ENCODE data around the gene ST6GALNAC1.
A peak's percentile ranks its signal among the peaks of the same experiment; 100 is the strongest.

ST6GALNAC1 gene

DNA sequence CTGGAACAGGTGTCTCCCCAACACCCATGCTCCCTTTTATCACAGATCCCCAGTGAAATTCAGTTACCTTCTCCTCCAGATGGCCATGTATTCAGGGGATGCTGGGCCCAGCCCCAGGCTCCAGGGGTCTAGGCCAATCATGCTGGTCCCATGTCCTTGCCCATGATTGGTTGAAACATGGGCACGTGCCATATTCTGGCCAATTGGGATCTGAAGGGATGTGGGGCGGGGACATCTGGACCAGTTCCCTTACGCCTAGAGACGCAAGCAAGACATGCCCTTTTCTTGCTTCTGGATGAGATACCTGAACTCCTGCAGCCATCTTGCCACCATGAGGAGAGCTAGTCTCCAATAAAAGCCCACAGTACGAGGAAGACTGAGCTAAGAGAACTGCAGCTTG, 31.0 kb upstream of the ST6GALNAC1 start:
- DNase-seq = no peak

GRCh38 chr17:76673729-76674128, 30.2 kb upstream of the ST6GALNAC1 start:
- DNase-seq = no peak

- DNase-seq = no peak
Measured at GRCh38 chr17:76672892-76673291, 29.3 kb upstream of the ST6GALNAC1 start.

DNA sequence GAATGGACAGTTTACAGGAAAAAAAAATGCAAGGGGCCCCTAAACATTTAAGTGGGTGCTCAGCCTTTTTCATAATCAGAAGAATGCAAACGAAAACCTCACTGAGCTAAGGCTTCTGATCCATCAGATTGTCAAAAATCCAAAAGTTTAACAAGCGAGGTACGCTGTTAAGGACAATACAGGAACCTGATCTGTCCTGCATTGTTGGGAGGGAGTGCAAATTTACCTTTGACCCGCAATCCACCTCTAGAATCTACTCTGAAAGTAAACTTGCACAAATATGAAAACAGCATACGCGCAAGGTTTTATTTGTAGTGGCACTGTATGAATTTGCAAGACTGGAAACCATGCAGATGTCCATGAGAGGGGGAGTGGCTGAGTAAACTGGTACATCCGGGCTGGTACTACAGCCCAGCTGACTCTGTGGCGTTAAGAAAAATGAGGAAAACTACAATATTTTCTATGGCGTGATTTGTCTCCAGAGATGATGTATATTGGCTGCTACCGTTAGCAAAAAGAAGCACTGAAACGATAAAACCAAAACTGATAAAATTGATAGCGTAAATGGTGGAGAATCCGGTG, 28.8 kb upstream of the ST6GALNAC1 start:
- no peak for DNase-seq

DNA sequence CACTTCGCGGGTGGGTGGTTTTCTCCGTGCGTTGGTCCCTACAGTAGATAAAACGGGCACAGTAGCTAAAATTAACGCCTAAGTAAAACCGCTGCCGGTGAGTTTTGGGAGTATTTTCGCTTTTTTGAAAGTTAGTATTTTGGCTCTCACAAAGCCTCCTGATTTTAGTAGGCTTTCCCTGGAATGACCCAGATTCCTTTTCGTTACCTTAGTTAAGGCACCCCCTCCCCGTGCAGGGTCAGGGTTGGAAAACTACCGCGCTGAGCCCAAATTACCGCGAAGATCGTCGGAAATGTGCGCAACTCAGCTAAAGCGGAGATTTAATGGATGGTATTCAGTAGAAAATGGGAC, 28.3 kb upstream of the ST6GALNAC1 start:
- no peak for DNase-seq

DNA sequence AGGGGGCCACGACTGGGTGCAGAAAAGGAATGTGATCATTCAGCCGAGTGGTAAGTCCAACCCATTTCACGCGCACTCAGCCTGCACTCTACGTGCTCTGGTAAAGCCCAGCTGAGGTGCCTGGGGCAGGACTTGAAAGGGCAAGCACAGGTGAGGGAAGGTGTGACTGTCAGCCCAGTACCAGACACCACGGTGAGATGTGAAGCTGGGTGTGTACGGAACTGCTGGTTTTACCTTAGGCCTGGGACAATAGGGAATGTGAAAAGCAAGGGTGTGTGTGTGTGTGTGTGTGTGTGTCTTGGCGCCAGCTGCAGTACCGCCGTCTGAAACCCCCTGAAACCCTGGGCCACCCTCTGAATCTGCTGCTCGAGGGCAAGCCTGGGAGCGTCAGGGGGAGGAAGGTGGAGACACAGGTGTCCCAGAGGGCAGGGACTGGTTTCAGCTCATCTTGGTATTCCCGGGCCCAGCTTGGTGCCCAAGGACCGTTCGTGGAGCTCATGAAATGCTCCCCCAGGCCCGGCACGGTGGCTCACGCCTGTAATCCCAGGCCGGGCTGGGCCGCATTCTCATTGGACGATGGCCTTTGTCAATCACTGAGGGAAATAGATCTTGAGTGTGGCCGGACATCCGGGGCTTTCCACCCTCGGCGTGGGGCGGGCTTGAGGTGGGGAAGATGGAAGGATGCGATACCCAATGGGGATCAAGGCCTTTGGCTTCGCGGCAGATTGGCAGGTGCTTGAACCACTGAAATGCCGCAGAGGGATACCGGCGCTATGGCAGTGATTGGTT, 27.8 kb upstream of the ST6GALNAC1 start:
- DNase-seq = peak; percentile 86

GRCh38 chr17:76670718-76671122, 27.2 kb upstream of the ST6GALNAC1 start:
- DNase-seq = no peak

- DNase-seq = no peak
Measured at GRCh38 chr17:76670020-76670717, 26.6 kb upstream of the ST6GALNAC1 start.

GRCh38 chr17:76667786-76668453, 24.4 kb upstream of the ST6GALNAC1 start:
- DNase-seq = no peak

- DNase-seq = no peak
Measured at GRCh38 chr17:76667491-76667755, 23.9 kb upstream of the ST6GALNAC1 start.

DNA sequence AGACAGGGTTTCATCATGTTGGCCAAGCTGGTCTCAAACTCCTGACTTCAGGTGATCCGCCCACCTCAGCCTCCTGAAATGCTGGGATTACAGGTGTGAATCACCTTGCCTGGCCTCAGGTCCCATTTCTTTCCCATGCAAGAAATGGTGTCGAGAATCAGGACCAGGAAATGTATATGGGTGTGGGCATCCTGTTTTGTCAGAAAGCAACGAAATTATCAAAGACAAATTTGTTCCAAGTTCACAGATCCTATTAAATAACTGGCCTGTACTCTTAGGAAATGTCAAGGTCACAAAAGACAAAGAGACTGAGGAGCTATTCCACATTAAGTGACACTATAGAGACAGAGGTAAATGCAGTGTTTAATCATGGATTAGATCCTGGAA, 17.1 kb upstream of the ST6GALNAC1 start:
- no peak for DNase-seq

DNA sequence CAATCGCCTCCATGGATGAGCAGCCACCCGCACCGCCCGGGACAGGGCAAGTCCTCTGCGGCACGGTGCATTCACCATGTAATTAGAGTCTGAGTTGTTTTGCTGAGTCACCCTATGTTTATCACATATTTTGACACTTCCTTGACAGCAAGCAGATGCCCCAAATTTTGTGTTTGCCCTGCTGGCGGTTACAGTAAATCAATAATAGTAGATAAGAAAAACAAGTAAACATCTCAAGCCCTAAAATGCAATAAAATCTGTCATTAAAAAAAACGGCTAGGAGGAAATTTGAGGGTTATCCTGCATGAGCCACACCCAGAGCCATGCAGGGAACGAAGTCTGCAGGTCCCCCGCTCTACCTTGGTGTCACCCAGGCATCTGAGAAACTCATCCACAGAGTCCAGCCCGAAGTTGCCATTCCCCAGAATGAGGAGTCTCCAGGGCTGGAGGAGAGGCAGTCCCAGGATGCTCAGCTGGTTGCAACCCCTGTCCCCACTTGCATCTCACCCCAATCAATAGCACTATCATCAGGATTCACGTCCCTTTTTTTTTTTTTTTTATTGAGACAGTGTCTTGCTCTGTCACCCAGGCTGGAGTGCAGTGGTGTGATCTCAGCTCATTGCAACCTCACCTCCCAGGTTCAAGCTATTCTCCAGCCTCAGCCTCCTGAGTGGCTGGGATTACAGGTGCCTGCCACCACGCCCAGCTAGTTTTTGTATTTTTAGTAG, 16.5 kb upstream of the ST6GALNAC1 start:
- no peak for DNase-seq

- DNase-seq = no peak
Measured at GRCh38 chr17:76658242-76658662, 14.7 kb upstream of the ST6GALNAC1 start.

- no peak for DNase-seq
Measured at GRCh38 chr17:76657505-76658241, 14.1 kb upstream of the ST6GALNAC1 start.

GRCh38 chr17:76654408-76654807, 10.9 kb upstream of the ST6GALNAC1 start:
- DNase-seq = no peak

DNA sequence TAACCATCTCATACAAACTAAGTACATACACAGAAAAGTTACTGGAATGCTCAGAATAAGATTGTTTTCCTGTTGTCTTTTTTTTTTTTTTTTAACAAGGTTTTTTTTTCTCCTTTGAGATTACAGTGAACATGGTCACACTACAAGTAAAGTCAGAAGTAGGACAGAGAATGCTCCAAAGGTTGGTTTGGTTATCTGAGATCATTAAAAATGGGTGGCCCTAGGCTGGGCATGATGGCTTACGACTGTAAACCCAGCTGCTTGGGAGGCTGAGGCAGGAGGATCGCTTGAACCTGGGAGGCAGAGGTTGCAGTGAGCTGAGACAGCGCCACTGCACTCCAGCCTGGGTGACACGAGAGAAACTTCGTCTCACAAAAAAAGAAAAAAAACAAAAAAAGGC, 6.9 kb upstream of the ST6GALNAC1 start:
- DNase-seq = no peak

DNA sequence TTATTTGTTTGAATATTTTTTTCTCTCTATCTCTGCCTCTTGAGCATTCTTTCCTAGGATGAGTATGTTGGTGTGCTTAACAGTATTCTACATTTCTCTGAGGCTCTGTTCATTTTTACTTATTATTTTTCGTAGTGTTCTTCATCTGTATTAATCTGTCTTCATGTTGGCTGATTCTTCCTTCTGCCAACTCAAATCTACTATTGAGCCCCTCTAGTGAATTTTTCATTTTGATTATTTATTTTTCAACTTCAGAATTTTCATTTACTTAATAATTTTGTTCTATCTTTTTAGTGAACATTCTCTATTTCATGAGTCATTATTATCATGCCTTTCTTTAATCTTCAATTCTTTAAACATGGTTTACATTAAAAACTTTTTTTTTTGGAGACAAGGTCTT, 3.2 kb upstream of the ST6GALNAC1 start:
- DNase-seq = no peak

GRCh38 chr17:76645481-76645880, 1.9 kb upstream of the ST6GALNAC1 start:
- DNase-seq = no peak

DNA sequence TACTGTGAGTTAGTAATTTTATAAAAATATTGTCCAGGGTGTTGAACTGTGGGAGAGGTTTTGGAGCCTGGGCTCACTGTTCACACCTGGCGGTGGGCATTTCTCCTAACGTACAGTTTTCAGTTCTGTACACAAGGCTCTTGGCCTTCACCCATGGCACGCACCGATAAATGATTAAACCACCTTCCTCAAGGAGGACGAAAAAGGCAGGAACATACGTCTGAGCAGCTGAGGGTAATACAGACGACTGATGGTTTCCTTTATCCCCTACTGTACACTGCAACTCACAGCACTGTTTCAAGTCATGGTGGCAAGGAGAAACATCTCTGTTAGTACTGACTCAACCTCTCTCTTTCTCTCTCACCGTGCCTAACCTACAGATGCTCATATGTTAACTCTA, 1.4 kb upstream of the ST6GALNAC1 start:
- DNase-seq = no peak

DNA sequence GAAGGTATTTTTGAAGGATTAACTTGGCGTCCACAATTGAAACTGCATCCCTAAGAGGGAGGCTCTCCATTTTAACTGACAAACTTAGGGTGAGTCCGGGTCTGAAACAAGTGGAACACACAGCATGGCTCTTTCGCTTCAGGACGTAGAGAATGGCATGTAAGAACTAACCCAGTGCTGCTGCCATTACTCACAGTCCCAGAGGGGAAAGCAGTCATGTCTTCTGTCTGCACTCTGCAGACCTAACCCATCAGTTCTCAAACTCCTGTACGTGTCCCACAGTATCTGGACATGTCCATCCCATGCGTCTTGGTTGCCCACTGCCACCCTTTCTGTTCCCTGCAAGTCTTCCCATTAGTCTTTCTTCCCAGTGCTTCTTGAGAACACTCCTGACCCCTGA, 563 bp downstream of the ST6GALNAC1 start:
- DNase-seq = no peak

GRCh38 chr17:76642032-76642561, 1.5 kb downstream of the ST6GALNAC1 start:
- no peak for DNase-seq

DNA sequence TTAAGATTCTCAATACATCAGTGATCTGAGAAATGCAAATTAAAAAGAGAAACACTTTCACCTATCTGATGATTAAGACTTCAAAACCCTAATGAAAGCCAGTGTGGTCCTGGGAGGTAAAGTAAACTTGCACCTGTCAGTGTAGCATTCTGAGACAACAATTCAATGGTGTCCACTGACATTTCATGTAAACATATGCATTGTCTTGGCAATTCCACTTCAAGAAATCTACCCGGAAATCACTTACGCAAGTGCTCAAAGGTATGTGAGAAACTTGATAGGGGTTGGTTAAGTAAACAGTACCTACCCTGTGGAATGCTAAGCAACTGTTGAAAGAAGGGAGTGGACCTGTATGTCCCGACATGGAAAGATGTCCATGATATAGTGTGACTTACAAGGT, 2.1 kb downstream of the ST6GALNAC1 start:
- DNase-seq = no peak
